HG02759 (cell line): ENCODE results near the gene MPPED2.

Experiments
- ATAC-seq: cut with Tn5 transposase; IDR thresholded peaks from one replicate; pipeline ENCODE4 v1.9.1; 2021; ENCODE audit warnings: mild to moderate bottlenecking, moderate library complexity; ENCODE audit not compliant: unreplicated experiment

Gene MPPED2, protein sequence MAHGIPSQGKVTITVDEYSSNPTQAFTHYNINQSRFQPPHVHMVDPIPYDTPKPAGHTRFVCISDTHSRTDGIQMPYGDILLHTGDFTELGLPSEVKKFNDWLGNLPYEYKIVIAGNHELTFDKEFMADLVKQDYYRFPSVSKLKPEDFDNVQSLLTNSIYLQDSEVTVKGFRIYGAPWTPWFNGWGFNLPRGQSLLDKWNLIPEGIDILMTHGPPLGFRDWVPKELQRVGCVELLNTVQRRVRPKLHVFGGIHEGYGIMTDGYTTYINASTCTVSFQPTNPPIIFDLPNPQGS

DNA sequence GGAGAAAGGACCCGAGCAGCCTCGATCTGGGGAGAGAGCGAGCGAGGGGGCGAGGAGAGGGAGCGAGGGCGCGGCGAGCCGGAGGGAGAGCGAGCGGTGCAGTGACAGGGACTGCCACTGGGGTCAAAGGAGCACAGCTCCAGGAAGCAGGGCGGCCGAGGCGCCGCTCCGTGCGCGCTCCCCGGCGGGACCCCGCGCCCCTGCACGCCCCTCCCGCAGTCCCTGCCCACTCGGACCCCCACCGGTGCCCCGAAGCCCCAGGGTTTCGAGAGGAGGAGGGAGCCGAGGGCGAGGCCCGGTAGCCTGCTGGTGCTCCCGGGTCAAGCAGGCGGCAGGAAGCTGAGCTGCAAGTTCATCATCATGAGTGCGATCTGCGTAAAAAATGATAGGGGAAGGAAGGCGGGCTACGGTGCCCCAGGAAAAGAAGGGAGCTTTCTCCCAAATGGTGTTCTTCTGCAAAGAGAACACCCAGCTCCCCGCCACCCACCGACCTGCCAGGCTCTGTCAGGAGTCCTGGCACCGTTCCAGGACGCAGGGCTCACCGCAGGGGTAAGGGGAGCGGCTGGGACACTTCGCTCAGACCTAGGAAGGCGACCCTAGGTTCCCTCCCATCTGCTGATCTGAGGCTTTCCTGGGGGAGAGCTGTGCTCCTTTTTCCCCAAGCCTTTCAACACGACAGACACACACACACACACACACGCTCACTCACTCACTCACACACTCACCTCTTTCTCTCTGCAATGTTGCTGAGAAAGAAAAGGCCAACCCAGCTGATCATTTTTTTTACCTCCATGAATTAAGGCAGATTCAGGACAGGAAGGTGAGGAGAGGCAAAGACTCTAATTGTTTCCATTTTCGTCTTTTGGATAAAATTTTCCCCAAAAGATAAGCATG, at the start of gene MPPED2:
TSS of gene MPPED2 (minus strand) at position 103 of the 894 bp plus-strand sequence. CDS start 5,980 bp downstream, outside the sequence.
- peak; percentile 96 for ATAC-seq

- ATAC-seq, result no peak
Observed at GRCh38 chr11:30635401-30635989, 49.3 kb upstream of the MPPED2 start.

DNA sequence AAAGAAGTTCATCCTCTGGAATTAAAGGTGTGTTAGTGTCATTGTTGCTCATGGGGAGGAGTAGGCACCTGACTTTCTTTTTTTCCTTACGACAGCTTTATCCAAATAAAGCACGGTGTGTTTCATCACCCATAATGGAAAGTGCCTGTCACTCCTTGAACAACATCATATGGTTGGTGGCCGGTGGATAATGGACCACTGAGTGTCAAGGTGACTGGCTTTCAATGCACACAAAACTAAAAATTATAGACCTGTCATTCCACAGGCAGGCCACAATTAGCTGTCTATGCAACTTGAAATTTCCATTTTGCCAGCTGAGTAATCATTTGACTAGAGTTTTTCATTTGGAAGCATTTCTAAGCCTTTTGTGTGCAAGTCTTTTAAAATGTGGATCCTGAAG, 45.0 kb upstream of the MPPED2 start:
- no peak for ATAC-seq

- ATAC-seq, result peak; percentile 45
Observed at GRCh38 chr11:30619767-30620166, 33.6 kb upstream of the MPPED2 start.

- ATAC-seq, result no peak
Observed at GRCh38 chr11:30617762-30618161, 31.6 kb upstream of the MPPED2 start.

GRCh38 chr11:30610628-30611027, 24.5 kb upstream of the MPPED2 start:
- no peak for ATAC-seq

- no peak for ATAC-seq
Observed at GRCh38 chr11:30608534-30608933, 22.4 kb upstream of the MPPED2 start.

- ATAC-seq, result peak; percentile 90
Observed at GRCh38 chr11:30605036-30605605, 19.0 kb upstream of the MPPED2 start.

GRCh38 chr11:30603357-30603756, 17.2 kb upstream of the MPPED2 start:
- no peak for ATAC-seq

DNA sequence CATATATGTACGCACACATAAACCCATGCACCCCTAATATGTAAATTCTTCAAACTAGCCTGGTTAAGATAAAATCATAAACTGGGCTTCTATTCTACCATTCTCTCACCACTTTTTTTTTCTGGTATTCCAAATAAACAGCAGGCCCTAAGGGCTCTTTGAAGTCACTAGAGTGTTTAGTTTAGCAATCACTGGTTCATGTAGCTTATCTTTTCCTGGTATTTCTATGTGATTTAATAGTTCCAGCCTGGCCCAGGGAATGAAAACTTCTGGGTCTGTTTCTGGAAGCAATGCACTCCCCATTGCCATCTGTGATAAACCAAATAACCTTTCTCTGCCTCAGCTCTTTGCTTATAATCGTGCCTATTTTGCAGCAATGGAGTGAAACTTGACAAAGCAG, 10.7 kb upstream of the MPPED2 start:
- ATAC-seq, result no peak

- no peak for ATAC-seq
Observed at GRCh38 chr11:30595934-30596333, 9.8 kb upstream of the MPPED2 start.

GRCh38 chr11:30594646-30595411, 8.7 kb upstream of the MPPED2 start:
- ATAC-seq, result no peak

DNA sequence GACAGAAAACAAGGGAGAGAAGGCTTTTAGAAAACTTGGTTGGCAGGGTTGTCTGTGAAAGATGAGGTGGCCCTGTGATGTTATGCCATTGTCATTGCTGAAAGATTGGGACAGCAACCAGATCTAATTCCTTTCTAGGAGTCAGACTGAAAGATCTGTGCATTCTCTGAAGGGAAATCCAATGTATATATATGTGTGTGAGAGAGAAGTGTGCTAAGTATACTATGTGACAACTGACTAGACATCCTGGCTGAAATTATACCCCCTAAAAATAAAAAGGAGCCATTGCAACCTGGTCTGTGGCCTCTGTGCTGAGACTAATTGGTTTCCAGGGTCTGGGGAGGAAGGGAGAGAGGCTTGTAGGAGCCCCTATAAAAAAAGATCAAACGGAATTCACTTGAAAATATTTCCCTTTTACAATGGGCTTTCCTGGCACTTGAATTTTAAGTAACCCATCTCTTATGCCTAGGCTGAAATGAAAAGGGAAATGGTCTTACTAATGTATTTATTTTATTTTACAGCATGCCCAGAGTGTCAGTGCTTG, 1.2 kb upstream of the MPPED2 start:
- ATAC-seq, result no peak

- peak; percentile 30 for ATAC-seq
Observed at GRCh38 chr11:30585892-30586250, 282 bp downstream of the MPPED2 start.

DNA sequence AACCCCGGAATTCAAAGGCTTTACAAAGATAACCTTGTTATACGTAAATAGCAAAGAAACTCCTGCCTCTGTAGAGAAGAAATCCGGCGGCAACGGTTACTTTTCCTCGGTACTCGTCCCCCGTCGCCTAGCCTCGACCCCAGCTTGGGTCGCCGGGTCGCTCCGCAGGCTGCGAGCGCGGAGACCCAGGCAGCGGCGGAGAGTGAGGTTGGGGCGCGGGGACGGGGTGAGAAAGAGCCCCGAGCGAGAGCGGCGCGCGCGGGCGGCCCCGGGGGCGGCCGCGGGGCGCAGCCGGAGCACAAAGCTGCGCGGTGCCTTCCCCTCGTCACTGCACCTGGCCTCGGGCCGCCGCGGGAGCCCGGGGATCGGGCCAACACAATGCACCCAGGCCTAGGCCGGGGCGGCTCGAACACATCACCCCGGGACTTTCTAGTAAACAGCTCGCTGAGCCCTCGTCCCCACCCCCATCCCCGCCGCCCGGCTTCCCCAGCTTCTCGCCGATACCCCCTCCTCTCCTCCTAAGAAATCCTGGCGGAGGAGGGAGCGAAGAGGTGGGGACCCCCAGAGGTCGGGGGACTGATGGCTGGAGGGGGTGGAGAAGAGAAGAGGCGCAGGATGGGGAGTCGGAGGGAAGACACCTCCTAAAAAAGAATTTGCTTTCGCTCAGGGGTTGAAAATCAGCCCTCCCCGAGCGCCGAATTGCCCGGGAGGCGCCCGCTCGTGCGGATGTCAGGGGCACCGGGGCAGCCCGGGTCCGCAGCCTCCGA, 845 bp downstream of the MPPED2 start:
- peak; percentile 39 for ATAC-seq

DNA sequence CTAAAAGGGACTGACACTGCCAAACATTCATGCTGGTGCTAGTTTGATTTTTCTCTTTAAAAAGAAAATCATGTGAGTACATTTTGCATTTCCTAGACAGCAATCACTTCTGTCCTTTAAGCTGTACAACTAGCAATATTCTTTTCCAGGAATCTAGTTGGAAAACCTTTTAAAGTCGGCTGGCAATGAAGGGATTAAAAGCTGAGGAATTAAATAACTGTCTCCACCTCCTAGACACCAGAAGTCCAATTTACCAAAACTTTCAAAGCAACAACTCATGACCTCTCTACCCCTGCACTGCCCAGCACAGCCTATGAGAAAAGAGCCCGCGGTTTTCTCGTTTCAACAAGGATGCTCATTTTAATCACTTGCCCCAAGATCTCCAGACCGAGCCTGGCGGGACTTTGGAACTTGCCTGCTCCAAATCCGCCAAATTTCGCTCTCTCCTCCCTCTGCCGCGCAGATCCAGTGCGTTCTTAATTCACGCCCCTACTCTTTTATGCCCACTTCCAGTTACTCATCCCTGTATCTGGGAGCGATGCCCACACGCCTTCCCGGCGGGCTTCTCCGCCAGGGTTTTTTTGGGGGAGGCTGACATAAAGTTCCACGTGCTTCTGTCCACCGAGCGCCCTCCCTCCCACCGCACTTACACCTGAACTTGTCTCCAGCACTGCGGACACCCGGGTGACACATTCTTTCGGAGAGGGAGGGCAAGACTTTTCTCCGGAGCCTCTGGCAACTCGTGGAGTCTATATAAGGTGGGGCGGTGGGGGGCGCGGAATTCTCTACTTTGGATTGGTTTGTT, 2.5 kb downstream of the MPPED2 start:
- ATAC-seq, result no peak

DNA sequence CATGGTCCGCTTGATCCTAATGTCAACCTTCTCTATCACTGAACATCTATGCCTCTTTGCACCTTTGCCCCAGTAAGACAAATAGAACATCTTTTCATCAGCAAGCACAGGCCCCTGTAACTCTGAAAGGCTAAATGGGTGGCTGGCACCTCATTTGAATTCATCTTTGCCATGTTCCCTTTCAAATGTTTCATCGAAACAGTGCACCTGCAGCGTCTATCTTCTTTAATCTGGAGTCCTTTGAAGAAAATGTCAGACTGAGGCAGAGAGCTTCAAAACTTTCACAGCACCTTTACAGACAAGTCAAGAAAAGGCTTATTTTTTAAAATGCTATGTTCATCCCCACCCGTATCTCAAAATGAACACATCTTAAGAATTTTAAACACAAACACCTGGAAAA, 3.4 kb downstream of the MPPED2 start:
- ATAC-seq, result no peak

DNA sequence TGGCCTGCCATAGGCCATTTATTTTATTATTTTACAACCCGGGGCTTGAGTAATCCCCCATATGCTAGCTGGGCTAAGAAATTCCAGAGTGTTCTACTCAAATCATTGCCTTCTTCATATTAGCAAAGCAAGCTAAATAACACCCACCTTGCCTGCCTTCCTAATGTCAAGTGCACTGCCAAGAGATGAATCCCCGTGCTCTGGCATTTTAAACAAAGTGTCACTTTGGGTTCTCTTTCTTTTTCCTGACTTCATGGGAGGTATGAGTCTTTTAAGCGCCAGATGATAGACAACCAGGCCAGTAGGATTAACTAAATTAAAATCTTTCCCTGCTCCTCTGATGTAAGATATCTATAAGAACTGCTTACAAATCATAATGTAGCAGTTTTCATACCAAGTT, 4.5 kb downstream of the MPPED2 start:
- no peak for ATAC-seq

DNA sequence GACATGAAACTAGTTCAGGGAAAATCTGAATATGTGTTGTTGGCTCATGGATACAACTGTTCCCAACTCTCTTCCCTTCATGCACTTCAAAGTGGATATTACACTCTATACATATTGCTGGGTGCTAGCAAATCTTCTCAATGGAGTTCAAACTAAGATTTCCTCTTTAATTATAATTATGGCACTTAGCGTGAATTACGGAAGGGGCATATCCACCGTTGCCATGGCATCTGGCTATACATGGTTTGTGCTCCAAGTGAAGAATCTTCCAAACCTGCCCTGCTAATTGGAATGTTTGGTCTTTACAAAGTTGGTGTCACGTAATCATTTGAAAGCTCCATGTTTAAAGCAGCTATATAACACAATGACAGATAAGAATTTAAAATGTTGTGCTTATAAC, 5.6 kb downstream of the MPPED2 start:
- ATAC-seq, result no peak
